ENCODE data around the gene SHKBP1. TPM values are rescaled to one million over a fixed set of nuclear protein-coding genes. Genes with fewer than 3 reads are reported as not detected.
A peak's percentile ranks its signal among the peaks of the same experiment; 100 is the strongest.

Gene SHKBP1
- total RNA-seq, 1 donor from 2014 or later: 76.3 TPM

- no peak for DNase-seq (ENCODE audit: low read depth, low spot score)
- H3K4me3 Mint-ChIP-seq: no peak overlapping the region
These were observed 15.5 kb downstream of the SHKBP1 start for GRCh38 chr19:40592170-40592569.

GRCh38 chr19:40594255-40594654, 17.6 kb downstream of the SHKBP1 start:
- H3K4me1 Mint-ChIP-seq: peaks cover 49% of the 10 kb centered on the region
- H3K36me3 Mint-ChIP-seq (ENCODE audit: low read depth): peaks cover 3% of the 10 kb centered on the region
- H3K27me3 Mint-ChIP-seq (ENCODE audit: low read depth): peaks cover 20% of the 10 kb centered on the region
- no peak for DNase-seq (ENCODE audit: low read depth, low spot score)
- H3K9me3 Mint-ChIP-seq: peaks cover 3% of the 10 kb centered on the region
- no peak overlapping the region for H3K27ac Mint-ChIP-seq (ENCODE audit: unreplicated experiment)
- peak overlapping the region; percentile 65 for H3K4me3 Mint-ChIP-seq
- TF ChIP-seq, protein P1, sequence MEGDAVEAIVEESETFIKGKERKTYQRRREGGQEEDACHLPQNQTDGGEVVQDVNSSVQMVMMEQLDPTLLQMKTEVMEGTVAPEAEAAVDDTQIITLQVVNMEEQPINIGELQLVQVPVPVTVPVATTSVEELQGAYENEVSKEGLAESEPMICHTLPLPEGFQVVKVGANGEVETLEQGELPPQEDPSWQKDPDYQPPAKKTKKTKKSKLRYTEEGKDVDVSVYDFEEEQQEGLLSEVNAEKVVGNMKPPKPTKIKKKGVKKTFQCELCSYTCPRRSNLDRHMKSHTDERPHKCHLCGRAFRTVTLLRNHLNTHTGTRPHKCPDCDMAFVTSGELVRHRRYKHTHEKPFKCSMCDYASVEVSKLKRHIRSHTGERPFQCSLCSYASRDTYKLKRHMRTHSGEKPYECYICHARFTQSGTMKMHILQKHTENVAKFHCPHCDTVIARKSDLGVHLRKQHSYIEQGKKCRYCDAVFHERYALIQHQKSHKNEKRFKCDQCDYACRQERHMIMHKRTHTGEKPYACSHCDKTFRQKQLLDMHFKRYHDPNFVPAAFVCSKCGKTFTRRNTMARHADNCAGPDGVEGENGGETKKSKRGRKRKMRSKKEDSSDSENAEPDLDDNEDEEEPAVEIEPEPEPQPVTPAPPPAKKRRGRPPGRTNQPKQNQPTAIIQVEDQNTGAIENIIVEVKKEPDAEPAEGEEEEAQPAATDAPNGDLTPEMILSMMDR (conservative IDR thresholded peaks at IDR 0.05): no peak

More at GRCh38 chr19:40592170-40592569, 15.5 kb downstream of the SHKBP1 start:
- H3K27ac Mint-ChIP-seq (ENCODE audit: unreplicated experiment): no peak overlapping the region
- peaks cover 39% of the 10 kb centered on the region for H3K4me1 Mint-ChIP-seq
- TF ChIP-seq, protein P1 (conservative IDR thresholded peaks at IDR 0.05): no peak
- peaks cover 3% of the 10 kb centered on the region for H3K27me3 Mint-ChIP-seq (ENCODE audit: low read depth)
- peaks cover 3% of the 10 kb centered on the region for H3K9me3 Mint-ChIP-seq
- peaks cover 6% of the 10 kb centered on the region for H3K36me3 Mint-ChIP-seq (ENCODE audit: low read depth)

DNA sequence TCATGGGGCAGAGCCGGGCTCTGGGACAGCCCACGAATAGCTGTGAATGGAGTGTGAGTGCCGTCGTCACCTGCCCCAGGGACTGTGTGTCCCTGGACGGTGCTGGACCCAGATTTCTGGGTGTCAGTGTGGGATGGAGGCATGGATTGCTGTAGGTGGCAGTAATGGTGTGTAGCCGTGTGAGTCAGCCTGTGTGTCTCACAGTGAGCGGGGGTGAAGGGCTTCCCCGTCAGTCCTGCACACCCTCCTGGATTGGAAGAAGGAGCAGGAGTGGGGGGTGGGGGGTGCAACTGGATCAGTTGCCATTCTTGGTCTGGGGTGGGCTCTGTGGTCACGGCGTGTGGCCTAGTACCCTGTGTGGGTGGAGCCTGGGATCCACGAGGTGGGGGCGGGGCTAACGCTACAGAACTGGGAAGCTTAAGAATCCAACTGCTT, 18.0 kb downstream of the SHKBP1 start:
- Mint-ChIP-seq H3K9me3 (peaks cover 3% of the 10 kb centered on the region), H3K27me3 (ENCODE audit: low read depth) (peaks cover 24% of the 10 kb centered on the region), H3K36me3 (ENCODE audit: low read depth) (peaks cover 3% of the 10 kb centered on the region), H3K27ac (ENCODE audit: unreplicated experiment) (no peak overlapping the region), H3K4me3 (peak overlapping the region; percentile 65), H3K4me1 (peaks cover 50% of the 10 kb centered on the region)
- TF ChIP-seq, protein P1 (conservative IDR thresholded peaks at IDR 0.05): no peak
- DNase-seq (ENCODE audit: low read depth, low spot score): no peak

DNA sequence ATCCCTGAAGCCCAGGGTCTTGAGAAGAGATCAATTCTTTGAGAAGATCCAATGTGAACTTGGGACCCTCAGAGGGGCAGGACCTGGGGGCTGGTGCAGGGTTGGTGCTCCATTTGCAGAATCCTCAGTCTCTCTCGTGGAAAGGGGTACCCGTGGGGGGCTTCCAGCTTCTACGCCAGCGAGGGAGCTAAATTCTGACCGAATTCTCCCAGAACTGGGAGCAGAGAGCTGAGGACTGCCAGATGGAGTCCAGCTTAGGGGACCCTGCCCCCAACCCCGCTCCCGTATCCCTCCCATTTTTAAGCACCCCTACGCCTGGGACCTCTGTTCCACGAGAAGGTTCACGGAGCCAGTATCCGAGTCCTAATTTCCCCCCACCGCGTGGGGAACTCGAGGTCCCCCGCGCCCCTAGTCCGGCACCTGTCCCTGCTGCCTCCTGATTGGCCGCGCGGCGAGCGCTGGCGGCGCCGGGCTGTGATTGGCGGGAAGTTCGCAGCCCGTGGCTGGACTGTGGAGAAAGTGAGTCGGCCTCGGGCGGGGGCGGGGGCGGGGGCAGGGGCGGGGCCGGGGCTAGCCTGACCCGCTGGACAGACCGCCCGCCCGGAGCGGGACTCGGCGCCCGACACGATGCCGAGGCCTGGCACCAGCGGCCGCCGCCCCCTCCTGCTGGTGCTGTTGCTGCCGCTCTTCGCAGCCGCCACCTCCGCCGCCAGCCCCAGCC, 20.1 kb downstream of the SHKBP1 start:
- H3K27me3 Mint-ChIP-seq (ENCODE audit: low read depth): peaks cover 37% of the 10 kb centered on the region
- peaks cover 3% of the 10 kb centered on the region for H3K9me3 Mint-ChIP-seq
- peak overlapping the region; percentile 54 for H3K4me3 Mint-ChIP-seq
- TF ChIP-seq, protein P1 (conservative IDR thresholded peaks at IDR 0.05): no peak
- no peak overlapping the region for H3K27ac Mint-ChIP-seq (ENCODE audit: unreplicated experiment)
- H3K36me3 Mint-ChIP-seq (ENCODE audit: low read depth): peaks cover 3% of the 10 kb centered on the region
- DNase-seq (ENCODE audit: low read depth, low spot score): peak; percentile 58
- peaks cover 48% of the 10 kb centered on the region for H3K4me1 Mint-ChIP-seq

- no peak for DNase-seq (ENCODE audit: low read depth, low spot score)
- H3K4me1 Mint-ChIP-seq: peaks cover 43% of the 10 kb centered on the region
- H3K4me3 Mint-ChIP-seq: peak overlapping the region; percentile 90
- TF ChIP-seq, protein P1 (conservative IDR thresholded peaks at IDR 0.05): no peak
- H3K27me3 Mint-ChIP-seq (ENCODE audit: low read depth): peaks cover 41% of the 10 kb centered on the region
- H3K36me3 Mint-ChIP-seq (ENCODE audit: low read depth): no peaks in the 10 kb centered on the region
- H3K27ac Mint-ChIP-seq (ENCODE audit: unreplicated experiment): no peak overlapping the region
- no peaks in the 10 kb centered on the region for H3K9me3 Mint-ChIP-seq
These were observed 20.7 kb downstream of the SHKBP1 start for GRCh38 chr19:40597329-40597838.
